B cell (primary cell): ENCODE results near the gene CNNM4. TPM values are rescaled to one million over a fixed set of nuclear protein-coding genes. Genes with fewer than 3 reads are reported as not detected.

ENCODE experiments used
- ATAC-seq: fragments of 200-7000 bp; cut with Tn5 transposase; one replicate; pipeline ENCODE4 v1.10.0; 2021; ENCODE audit warnings: low read depth, mild to moderate bottlenecking, moderate number of reproducible peaks, moderate library complexity
- CTCF ChIA-PET: fragments of 350-600 bp; sonication (Branson Sonifier 250); formaldehyde crosslinking; loops from one replicate; lab custom pipeline; 2021; ENCODE audit warnings: antibody characterized with exemption, inconsistent platforms; lab: Charles Lee
- POLR2A ChIA-PET: fragments of 350-600 bp; sonication (Branson Sonifier 250); formaldehyde crosslinking; loops from one replicate; lab custom pipeline; 2021; ENCODE audit warnings: antibody characterized with exemption; lab: Charles Lee
- DNase-seq: peaks from one replicate; pipeline ENCODE4 v3.0.0; 2013
- H2AFZ ChIP-seq: 2 replicates; pipeline ENCODE4 v1.6.1; 2012; ENCODE audit warnings: mild to moderate bottlenecking, low read depth, low read length; ENCODE audit not compliant: insufficient read depth, poor library complexity, severe bottlenecking
- H3K27ac ChIP-seq, 2 donors: 1 replicate in 1 of 2; 2 replicates in 1 of 2; pipeline ENCODE4 v1.5.1; 2012 to 2013; ENCODE audit warnings: low read length in 2 of 2, mild to moderate bottlenecking in 2 of 2, moderate library complexity in 1 of 2
- H3K27me3 ChIP-seq, 4 experiments: fragments of 200-600 bp in 1 of 4; sonication (generic) in 1 of 4; replicated peaks in 1 of 4; 1 replicate in 2 of 4; 2 replicates in 2 of 4; pipeline versions ENCODE4 v1.6.1 to v1.7.0; 2013 to 2016; ENCODE audit warnings: low read length in 3 of 4, mild to moderate bottlenecking in 2 of 4, mixed read lengths in 1 of 4, moderate library complexity in 1 of 4; ENCODE audit not compliant: insufficient read depth in 4 of 4, control insufficient read depth in 3 of 4; ENCODE audit errors: control extremely low read depth in 1 of 4
- H3K36me3 ChIP-seq, 2 experiments: replicated peaks in 1 of 2; 1 replicate in 1 of 2; 2 replicates in 1 of 2; pipeline versions ENCODE4 v1.6.1 to v1.7.1; 2013; ENCODE audit warnings: low read length in 1 of 2; ENCODE audit not compliant: insufficient read depth in 2 of 2, control insufficient read depth in 1 of 2; ENCODE audit errors: control extremely low read depth in 1 of 2, extremely low read depth in 1 of 2
- H3K4me1 ChIP-seq, 2 donors: fragments of 200-600 bp in 1 of 2; sonication (generic) in 1 of 2; 1 replicate in 1 of 2; 2 replicates in 1 of 2; pipeline versions ENCODE4 v1.5.1 to v1.6.1; 2013 to 2017; ENCODE audit warnings: low read length in 2 of 2; ENCODE audit not compliant: control insufficient read depth in 2 of 2, insufficient read depth in 2 of 2
- H3K4me2 ChIP-seq: replicated peaks from 2 replicates; pipeline ENCODE3; 2012; ENCODE audit warnings: mild to moderate bottlenecking, low read depth, low read length; ENCODE audit not compliant: poor library complexity, severe bottlenecking
- H3K4me3 ChIP-seq, 5 experiments: fragments of 200-600 bp in 1 of 5; sonication (generic) in 1 of 5; 1 replicate in 3 of 5; 2 replicates in 2 of 5; pipeline versions ENCODE4 v1.5.1 to v1.7.0; 2011 to 2016; ENCODE audit warnings: low read length in 4 of 5, mild to moderate bottlenecking in 4 of 5, low read depth in 2 of 5, control low read depth in 1 of 5, moderate library complexity in 1 of 5; ENCODE audit not compliant: insufficient read depth in 1 of 5; ENCODE audit errors: control extremely low read depth in 1 of 5, extremely low read depth in 1 of 5
- H3K79me2 ChIP-seq: fragments of 200-600 bp; sonication (generic); one replicate; pipeline ENCODE4 v1.6.0; 2016; ENCODE audit warnings: low read length; ENCODE audit not compliant: control insufficient read depth, insufficient read depth
- H3K9ac ChIP-seq: fragments of 200-600 bp; sonication (generic); 2 replicates; pipeline ENCODE4 v1.6.1; 2017; ENCODE audit warnings: mild to moderate bottlenecking, low read length, moderate library complexity
- H3K9me3 ChIP-seq, 3 donors: one replicate each; pipeline versions ENCODE4 v1.6.1 to v1.7.1; 2013; ENCODE audit warnings: low read length in 2 of 3; ENCODE audit not compliant: control insufficient read depth in 2 of 3, insufficient read depth in 1 of 3; ENCODE audit errors: control extremely low read depth in 1 of 3
- H4K20me1 ChIP-seq: 2 replicates; pipeline ENCODE4 v1.6.0; 2012; ENCODE audit warnings: mild to moderate bottlenecking, low read length; ENCODE audit not compliant: insufficient read depth, control insufficient read depth, poor library complexity, severe bottlenecking
- H3K27ac Mint-ChIP-seq: one replicate; pipeline ENCODE4 v1.8.0; 2021; ENCODE audit warnings: mixed read lengths
- H3K27me3 Mint-ChIP-seq: one replicate; pipeline ENCODE4 v1.8.0; 2021; ENCODE audit warnings: mixed read lengths
- H3K4me1 Mint-ChIP-seq: one replicate; pipeline ENCODE4 v1.8.0; 2021; ENCODE audit warnings: mixed read lengths
- H3K4me3 Mint-ChIP-seq: one replicate; pipeline ENCODE4 v1.8.0; 2021; ENCODE audit warnings: mixed read lengths
- H3K9me3 Mint-ChIP-seq: one replicate; pipeline ENCODE4 v1.8.0; 2022; ENCODE audit warnings: mixed read lengths; ENCODE audit not compliant: insufficient read depth
- CTCF ChIP-seq: fragments of 200-600 bp; IDR thresholded peaks from one replicate; pipeline ENCODE4 v1.8.0; 2022; ENCODE audit warnings: antibody characterized with exemption, mild to moderate bottlenecking
- EZH2 ChIP-seq: IDR thresholded peaks from 2 replicates; pipeline ENCODE4 v1.6.1; 2012; ENCODE audit warnings: borderline replicate concordance, low read depth, mild to moderate bottlenecking, moderate library complexity, low read length; ENCODE audit not compliant: insufficient read depth, poor library complexity, severe bottlenecking
- WGBS: methylation state at CpG from one replicate; pipeline ENCODE4 v1.1.5; 2013; ENCODE audit warnings: missing lambda C conversion rate; ENCODE audit not compliant: insufficient coverage; 5-methylcytosine and 5-hydroxymethylcytosine counted together
- intact Hi-C: fragments of 100-400 bp; cut with micrococcal nuclease; formaldehyde crosslinking; loops from one replicate; pipeline ENCODE4 v1.10.0; 2022
- polyA plus RNA-seq: library from polyadenylated mRNA; depleted of rRNA; stranded (reverse); fragments of >200 nt; gene quantifications from 2 replicates; pipeline ENCODE4 v1.2.3, GENCODE V29; 2012
- total RNA-seq, 2 donors: library from RNA; stranded (reverse); fragments of 120-200 nt in 1 of 2; gene quantifications; 1 replicate in 1 of 2; 2 replicates in 1 of 2; pipeline versions ENCODE4 v1.2.3 to v1.2.4, GENCODE V29; 2013 to 2022

The CNNM4 gene
- total and polyA plus RNA-seq, 2 donors (not counting 1 experiment from before 2014, with no cell fraction given): 15.1 to 24.0 TPM

DNA sequence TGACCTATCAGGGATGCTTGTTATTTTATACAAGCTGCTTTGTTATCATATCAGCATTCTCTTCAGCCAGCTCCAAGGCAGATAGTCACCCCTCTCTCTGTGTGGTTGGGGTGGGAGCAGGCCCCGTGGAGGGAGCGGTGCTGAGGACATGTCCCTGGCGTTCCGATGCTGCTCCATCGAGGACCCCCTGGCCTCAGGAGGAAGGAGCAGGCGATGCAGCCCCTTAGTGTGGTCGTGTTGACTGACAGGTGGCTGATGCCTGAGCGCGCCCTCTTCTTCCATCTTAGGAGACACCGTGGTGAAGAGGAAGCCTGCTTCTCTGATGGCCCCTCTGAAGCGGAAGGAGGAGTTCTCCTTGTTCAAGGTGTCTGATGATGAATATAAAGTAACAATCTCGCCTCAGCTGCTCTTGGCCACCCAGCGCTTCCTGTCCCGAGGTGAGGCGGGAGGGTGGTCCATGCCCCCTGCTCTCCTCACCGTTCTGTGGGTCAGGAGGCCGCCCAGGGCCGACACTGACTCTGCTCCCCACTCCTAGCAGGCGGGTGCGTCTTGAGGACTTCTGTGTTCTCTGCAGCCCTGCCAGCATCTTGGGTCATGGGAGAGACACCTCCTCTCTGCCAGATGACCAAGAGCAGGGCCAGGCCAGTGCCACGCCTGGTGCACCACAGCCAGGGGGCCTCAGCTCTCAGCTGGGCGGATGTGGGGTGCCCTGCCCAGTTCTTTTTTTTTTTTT lies 66.0 kb downstream of the CNNM4 start:
- Mint-ChIP-seq H3K4me3 (no peak overlapping the region), H3K9me3 (no peaks in the 10 kb centered on the region), H3K27ac (no peak overlapping the region), H3K27me3 (no peaks in the 10 kb centered on the region), H3K4me1 (peaks cover 5% of the 10 kb centered on the region)
- intact Hi-C loops: no loop called here
- CTCF ChIA-PET: interaction anchor here (1.2 kb wide), 1 partner anchor 17 kb away, joined by 4 read pairs; no protein-coding TSS in a partner anchor
- POLR2A ChIA-PET: interaction anchor here (0.7 kb wide), 1 partner anchor 11 kb away, joined by 6 read pairs; the partner anchor contains the start of gene CNNM3
- Histone ChIP-seq H3K27ac (no peak overlapping the region), H3K4me3 (no peak overlapping the region), H3K9ac (no peak overlapping the region), H3K36me3 (peaks cover 0 to 84% of the 10 kb centered on the region in 2 experiments), H3K9me3 (no peaks in the 10 kb centered on the region), H4K20me1 (peaks cover 44% of the 10 kb centered on the region), H3K4me1 (no peaks in the 10 kb centered on the region), H3K4me2 (no peak overlapping the region), H3K79me2 (peaks cover 17% of the 10 kb centered on the region), H2AFZ (no peak overlapping the region), H3K27me3 (no peaks in the 10 kb centered on the region)
- WGBS: 94% methylated on average over 18 of the region's 22 CpGs
- no peak for TF ChIP-seq CTCF
- TF ChIP-seq EZH2: no peak
- no peak for DNase-seq
- ATAC-seq: no peak

GRCh38 chr2:96828436-96828835 lies 67.7 kb downstream of the CNNM4 start:
- no peaks in the 10 kb centered on the region for H3K27me3 ChIP-seq
- ChIA-PET POLR2A (no interaction called here), CTCF (no interaction called here)
- intact Hi-C loops: no loop called here
- no peak overlapping the region for H3K9ac ChIP-seq
- H3K79me2 ChIP-seq: peaks cover 3% of the 10 kb centered on the region
- no peak overlapping the region for H2AFZ ChIP-seq
- H3K36me3 ChIP-seq: peaks cover 0 to 91% of the 10 kb centered on the region in 2 experiments
- no peaks in the 10 kb centered on the region for H3K27me3 Mint-ChIP-seq
- no peak overlapping the region for H3K27ac ChIP-seq
- peaks cover 0 to 3% of the 10 kb centered on the region in 2 donors for H3K4me1 ChIP-seq
- H4K20me1 ChIP-seq: peaks cover 29% of the 10 kb centered on the region
- H3K27ac Mint-ChIP-seq: no peak overlapping the region
- 97% methylated on average over 14 of the region's 14 CpGs for WGBS
- H3K9me3 ChIP-seq: no peaks in the 10 kb centered on the region
- H3K4me3 ChIP-seq: no peak overlapping the region
- no peak for DNase-seq
- no peak overlapping the region for H3K4me3 Mint-ChIP-seq
- peaks cover 7% of the 10 kb centered on the region for H3K4me1 Mint-ChIP-seq
- no peak overlapping the region for H3K4me2 ChIP-seq
- no peak for ATAC-seq
- TF ChIP-seq CTCF (no peak), EZH2 (no peak)
- H3K9me3 Mint-ChIP-seq: no peaks in the 10 kb centered on the region
